ENCODE results near the gene NUDCD3. TPM values are rescaled to one million over a fixed set of nuclear protein-coding genes. Genes with fewer than 3 reads are reported as not detected.
A peak's percentile ranks its signal among the peaks of the same experiment; 100 is the strongest.

Gene NUDCD3
- total and polyA plus RNA-seq, 8 donors = 22.4 to 62.1 (median 35.4) TPM

DNA sequence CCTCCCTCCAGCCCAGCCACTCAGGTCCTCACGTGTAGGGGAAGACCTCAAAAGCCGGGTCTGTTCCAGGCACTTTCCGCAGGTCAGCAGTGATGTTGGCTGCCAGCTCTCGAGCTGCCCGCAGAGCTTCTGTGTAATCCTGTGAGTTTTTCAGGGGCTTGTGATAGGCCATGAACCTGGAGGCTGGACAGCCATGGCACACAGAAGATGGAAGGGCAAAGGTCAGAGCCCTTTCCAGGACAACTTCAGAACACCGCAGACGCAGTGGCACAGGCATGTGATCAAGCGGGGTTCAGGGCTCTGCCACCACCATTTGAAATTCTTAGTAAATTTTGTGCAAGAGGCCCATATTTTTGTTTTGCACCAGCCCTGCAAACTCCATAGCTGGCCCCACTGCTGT lies 26.7 kb upstream of the NUDCD3 start:
- 86 to 91% methylated on average over 8 of the region's 8 CpGs for WGBS, 2 donors
- FAIRE-seq (no peak), ATAC-seq (no peak)

DNA sequence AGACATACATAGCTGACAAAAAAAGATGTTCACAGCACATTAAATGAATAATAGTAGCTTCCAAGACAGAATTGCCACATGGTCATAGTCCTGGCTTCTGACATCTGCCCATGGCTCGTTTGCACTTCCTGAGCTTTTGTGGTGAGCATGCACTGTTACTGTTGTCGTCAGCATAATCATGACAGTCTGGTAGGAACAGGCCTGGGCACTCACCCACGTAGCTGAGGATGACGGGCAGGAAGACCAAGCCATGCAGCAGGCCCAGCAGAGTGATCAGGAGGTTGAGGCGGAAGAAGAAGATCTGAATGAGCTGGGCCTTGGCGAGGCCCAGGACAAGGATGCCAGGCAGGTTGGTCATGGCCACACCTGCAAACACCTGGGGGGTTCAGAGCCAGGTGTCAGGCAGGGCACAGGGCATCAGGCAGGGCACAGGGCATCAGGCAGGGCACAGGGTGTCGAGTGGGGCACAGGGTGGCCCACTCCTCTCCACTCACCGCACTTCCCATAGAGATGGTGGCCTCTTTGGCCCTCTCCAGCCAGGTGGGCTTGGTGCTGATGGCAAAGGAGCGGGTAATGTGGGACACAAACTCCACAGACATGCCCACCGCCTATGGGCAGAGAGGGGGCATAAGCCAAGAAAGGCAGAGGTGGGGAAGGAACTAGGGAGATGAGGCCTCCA lies 25.3 kb upstream of the NUDCD3 start:
- Histone ChIP-seq H3K4me1 (no peaks in the 10 kb centered on the region), H3K27ac (no peak overlapping the region), H3K36me3 (no peaks in the 10 kb centered on the region), H3K4me3 (no peak overlapping the region), H3K27me3 (no peaks in the 10 kb centered on the region), H3K9me3 (no peaks in the 10 kb centered on the region)
- ATAC-seq (peak in 1 of 4 donors; percentile 64), DNase-seq (no peak), FAIRE-seq (no peak)
- WGBS, 2 donors = 71 to 79% methylated on average over 10 of the region's 10 CpGs
- TF ChIP-seq, protein P1, sequence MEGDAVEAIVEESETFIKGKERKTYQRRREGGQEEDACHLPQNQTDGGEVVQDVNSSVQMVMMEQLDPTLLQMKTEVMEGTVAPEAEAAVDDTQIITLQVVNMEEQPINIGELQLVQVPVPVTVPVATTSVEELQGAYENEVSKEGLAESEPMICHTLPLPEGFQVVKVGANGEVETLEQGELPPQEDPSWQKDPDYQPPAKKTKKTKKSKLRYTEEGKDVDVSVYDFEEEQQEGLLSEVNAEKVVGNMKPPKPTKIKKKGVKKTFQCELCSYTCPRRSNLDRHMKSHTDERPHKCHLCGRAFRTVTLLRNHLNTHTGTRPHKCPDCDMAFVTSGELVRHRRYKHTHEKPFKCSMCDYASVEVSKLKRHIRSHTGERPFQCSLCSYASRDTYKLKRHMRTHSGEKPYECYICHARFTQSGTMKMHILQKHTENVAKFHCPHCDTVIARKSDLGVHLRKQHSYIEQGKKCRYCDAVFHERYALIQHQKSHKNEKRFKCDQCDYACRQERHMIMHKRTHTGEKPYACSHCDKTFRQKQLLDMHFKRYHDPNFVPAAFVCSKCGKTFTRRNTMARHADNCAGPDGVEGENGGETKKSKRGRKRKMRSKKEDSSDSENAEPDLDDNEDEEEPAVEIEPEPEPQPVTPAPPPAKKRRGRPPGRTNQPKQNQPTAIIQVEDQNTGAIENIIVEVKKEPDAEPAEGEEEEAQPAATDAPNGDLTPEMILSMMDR (IDR thresholded peaks at IDR 0.05) = no peak
- intact Hi-C loops (cut with DNase I) = no loop called here

More for the DNA sequence above, 26.7 kb upstream of the NUDCD3 start:
- TF ChIP-seq, protein P1 (IDR thresholded peaks at IDR 0.05) = no peak
- intact Hi-C loops (cut with DNase I) = no loop called here
- H3K4me1 ChIP-seq = no peaks in the 10 kb centered on the region
- H3K9me3 ChIP-seq = no peaks in the 10 kb centered on the region
- no peak overlapping the region for H3K27ac ChIP-seq
- H3K4me3 ChIP-seq = no peak overlapping the region
- no peak for DNase-seq
- H3K36me3 ChIP-seq = no peaks in the 10 kb centered on the region
- H3K27me3 ChIP-seq = no peaks in the 10 kb centered on the region

DNA sequence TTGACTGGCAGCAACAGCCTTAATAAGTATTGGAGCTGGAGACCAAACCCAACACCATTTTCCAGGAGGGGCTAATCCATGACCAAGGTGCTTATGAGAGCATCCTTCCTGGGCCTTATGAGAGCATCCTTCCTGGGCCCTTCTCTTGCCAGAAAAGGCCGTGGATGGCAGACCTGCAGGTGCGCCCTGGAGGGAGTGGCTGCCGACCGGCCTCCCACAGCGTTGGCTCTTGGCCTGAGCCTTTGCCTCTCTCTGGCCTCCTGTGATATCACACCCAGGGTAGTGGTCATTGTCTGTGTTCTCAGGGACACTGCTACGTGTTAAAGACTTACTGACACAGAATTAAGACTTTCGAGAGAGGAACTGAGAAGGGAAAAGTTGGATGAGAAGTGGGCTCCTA lies 22.3 kb upstream of the NUDCD3 start:
- H3K27me3 ChIP-seq = no peaks in the 10 kb centered on the region
- no peak overlapping the region for H3K27ac ChIP-seq
- H3K4me3 ChIP-seq = no peak overlapping the region
- no peak for FAIRE-seq
- TF ChIP-seq, protein P1 (IDR thresholded peaks at IDR 0.05) = no peak
- H3K4me1 ChIP-seq = no peaks in the 10 kb centered on the region
- 83 to 85% methylated on average over 7 of the region's 7 CpGs for WGBS, 2 donors
- ATAC-seq = no peak
- no peaks in the 10 kb centered on the region for H3K9me3 ChIP-seq
- H3K36me3 ChIP-seq = no peaks in the 10 kb centered on the region
- intact Hi-C loops (cut with DNase I) = no loop called here
- DNase-seq = no peak

DNA sequence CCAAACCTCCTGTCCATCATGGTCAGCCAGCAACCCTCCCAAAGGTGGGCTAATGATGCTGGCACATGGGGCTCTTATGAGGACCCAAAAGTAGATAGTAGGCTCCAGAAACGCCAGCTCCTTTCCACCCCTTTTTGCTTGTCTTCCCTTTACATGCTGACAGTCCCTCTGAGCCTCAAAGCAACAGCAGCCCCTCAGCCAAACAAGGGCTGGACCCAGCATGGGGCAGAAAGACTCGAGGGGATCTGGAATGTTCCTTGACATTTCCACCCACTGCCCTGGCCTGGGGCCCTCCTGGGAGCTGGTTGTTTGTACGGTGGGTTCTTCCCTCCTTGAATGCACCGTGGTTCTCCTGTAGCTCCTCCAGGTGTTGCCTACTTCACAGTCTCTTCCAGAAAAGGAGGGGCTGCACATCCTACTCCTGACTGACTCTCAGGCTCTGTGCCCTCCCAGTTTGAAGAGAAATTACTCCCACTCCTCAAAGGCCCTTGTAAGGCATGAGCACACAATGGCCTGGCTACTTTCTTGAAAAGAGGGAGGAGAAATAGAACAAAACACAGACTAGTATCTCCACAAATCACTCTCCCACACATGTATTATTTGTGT lies 21.5 kb upstream of the NUDCD3 start:
- no peaks in the 10 kb centered on the region for H3K4me1 ChIP-seq
- no peak overlapping the region for H3K4me3 ChIP-seq
- H3K9me3 ChIP-seq = no peaks in the 10 kb centered on the region
- DNase-seq = no peak
- FAIRE-seq = no peak
- no peaks in the 10 kb centered on the region for H3K36me3 ChIP-seq
- ATAC-seq = no peak
- H3K27ac ChIP-seq = no peak overlapping the region
- intact Hi-C loops (cut with DNase I) = no loop called here
- no peaks in the 10 kb centered on the region for H3K27me3 ChIP-seq
- TF ChIP-seq, protein P1 (IDR thresholded peaks at IDR 0.05) = no peak
- WGBS, 2 donors = 34 to 44% methylated on average over 4 of the region's 4 CpGs

DNA sequence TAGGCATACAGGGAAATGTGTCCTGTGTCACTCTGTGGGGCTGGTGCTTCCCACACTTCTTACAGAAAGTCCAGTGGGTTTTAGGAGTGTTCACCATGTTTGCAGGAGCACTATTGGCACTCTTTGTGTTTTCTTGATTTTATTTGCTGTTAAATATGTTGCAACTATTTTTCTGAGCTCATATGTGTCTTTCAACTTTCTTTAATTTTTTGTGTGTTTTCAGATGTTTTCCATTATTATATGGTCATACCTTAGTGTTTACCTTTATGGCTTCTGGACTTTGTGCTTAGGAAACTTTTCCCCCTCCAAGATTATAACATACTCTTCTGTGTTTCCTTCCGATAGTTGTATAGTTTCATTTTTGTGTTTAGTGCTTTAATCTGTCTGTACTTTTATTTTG lies 20.8 kb upstream of the NUDCD3 start:
- intact Hi-C loops (cut with DNase I) = no loop called here
- Histone ChIP-seq H3K27me3 (no peaks in the 10 kb centered on the region), H3K36me3 (no peaks in the 10 kb centered on the region), H3K9me3 (no peaks in the 10 kb centered on the region), H3K27ac (no peak overlapping the region), H3K4me1 (no peaks in the 10 kb centered on the region), H3K4me3 (no peak overlapping the region)
- no peak for ATAC-seq
- 80 to 86% methylated on average over 1 of the region's 1 CpG for WGBS, 2 donors
- no peak for DNase-seq
- no peak for FAIRE-seq
- TF ChIP-seq, protein P1 (IDR thresholded peaks at IDR 0.05) = no peak

All from pancreas (tissue), 10 donors.